ENCODE measurements around the gene ARHGDIA.

DNA sequence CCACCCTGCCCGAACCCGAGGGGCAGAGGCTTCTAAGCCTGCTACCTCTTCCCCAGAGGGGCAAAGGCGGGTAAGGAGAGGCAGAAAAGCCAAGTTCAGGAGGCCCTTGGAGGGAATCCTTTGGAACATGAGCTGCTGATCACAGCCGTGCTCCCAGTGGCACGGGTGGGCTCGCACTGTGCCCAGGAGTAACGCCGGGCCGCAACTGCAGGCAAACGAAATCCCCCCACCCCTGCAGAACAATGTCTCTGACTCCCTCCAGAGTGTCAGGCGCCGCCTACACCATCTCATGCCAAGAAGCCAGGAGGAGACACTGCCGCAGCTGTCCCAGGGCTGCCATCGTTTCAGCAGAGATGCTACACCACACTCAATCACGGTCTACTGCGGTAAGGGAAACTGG lies 19.7 kb downstream of the ARHGDIA start:
- TF ChIP-seq, protein P1, sequence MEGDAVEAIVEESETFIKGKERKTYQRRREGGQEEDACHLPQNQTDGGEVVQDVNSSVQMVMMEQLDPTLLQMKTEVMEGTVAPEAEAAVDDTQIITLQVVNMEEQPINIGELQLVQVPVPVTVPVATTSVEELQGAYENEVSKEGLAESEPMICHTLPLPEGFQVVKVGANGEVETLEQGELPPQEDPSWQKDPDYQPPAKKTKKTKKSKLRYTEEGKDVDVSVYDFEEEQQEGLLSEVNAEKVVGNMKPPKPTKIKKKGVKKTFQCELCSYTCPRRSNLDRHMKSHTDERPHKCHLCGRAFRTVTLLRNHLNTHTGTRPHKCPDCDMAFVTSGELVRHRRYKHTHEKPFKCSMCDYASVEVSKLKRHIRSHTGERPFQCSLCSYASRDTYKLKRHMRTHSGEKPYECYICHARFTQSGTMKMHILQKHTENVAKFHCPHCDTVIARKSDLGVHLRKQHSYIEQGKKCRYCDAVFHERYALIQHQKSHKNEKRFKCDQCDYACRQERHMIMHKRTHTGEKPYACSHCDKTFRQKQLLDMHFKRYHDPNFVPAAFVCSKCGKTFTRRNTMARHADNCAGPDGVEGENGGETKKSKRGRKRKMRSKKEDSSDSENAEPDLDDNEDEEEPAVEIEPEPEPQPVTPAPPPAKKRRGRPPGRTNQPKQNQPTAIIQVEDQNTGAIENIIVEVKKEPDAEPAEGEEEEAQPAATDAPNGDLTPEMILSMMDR (conservative IDR thresholded peaks at IDR 0.05): no peak
- TF ChIP-seq ZFX (IDR thresholded peaks at IDR 0.05): no peak
